Smooth muscle cell of the brain vasculature (primary cell): ENCODE data around the gene PNLDC1.
"Not testable (repeated sequence)": the region's sequence is repeated elsewhere in the genome, so short reads cannot be mapped to it uniquely, and the experiment has no call there.

Experiments
- DNase-seq: peaks from one replicate; pipeline ENCODE4 v3.0.0-alpha.2; 2012; ENCODE audit warnings: low read depth, low spot score

PNLDC1 gene

GRCh38 chr6:159849851-159850250 is 49.8 kb downstream of the PNLDC1 start:
- DNase-seq: not testable (repeated sequence)

- DNase-seq: no peak
Measured at GRCh38 chr6:159852877-159853276, 52.8 kb downstream of the PNLDC1 start.

GRCh38 chr6:159853754-159854153 is 53.7 kb downstream of the PNLDC1 start:
- no peak for DNase-seq

- no peak for DNase-seq
Measured at GRCh38 chr6:159854959-159855358, 54.9 kb downstream of the PNLDC1 start.

- DNase-seq: no peak
Measured at GRCh38 chr6:159858259-159858658, 58.2 kb downstream of the PNLDC1 start.

GRCh38 chr6:159860482-159860881 is 60.4 kb downstream of the PNLDC1 start:
- DNase-seq: no peak

GRCh38 chr6:159862103-159862502 is 62.0 kb downstream of the PNLDC1 start:
- no peak for DNase-seq

- peak; percentile 58 for DNase-seq
Measured at GRCh38 chr6:159863341-159863740, 63.3 kb downstream of the PNLDC1 start.

GRCh38 chr6:159865226-159865920 is 65.3 kb downstream of the PNLDC1 start:
- no peak for DNase-seq

- no peak for DNase-seq
Measured at GRCh38 chr6:159866286-159867247, 66.5 kb downstream of the PNLDC1 start.
